ENCODE results near the gene CAMK2B. TPM values are rescaled to one million over a fixed set of nuclear protein-coding genes. Genes with fewer than 3 reads are reported as not detected.

CAMK2B gene
- total RNA-seq, 1 donor from 2014 or later: 0.09 TPM

DNA sequence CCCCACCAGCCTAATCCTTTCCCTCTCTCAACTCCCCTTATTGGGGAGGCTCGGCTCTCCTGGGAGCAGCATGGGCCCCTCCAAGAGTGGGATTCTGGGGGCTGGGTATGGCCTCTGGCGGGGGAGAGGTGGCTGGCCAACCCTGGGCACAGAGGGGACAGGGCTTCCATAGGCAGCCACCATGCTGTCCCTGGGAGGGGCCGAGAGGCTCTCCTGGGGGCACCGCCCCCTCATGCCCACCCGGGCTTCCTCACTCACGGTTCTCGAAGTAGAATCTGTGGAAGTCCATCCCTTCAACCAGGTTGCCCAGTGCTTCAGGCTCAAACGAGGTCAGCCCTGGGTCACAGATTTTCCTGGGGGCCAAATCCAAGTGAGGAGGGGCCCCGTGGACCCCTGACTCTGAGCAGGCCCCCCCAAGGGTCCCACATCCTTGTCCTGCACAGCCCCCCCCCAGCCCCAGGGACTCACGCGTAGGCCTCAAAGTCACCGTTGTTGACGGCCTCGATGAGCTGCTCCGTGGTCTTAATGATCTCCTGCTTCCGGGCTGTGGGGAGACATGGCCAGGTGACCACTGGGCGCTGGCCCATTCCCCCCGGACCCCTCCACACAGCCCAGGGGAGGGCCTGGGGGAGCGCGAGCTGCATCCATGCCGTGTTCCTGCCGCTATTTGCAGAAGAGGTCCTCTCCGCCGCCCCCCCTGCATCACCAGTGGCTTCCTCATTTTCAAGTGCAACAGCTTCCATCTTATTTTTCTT is 104.9 kb downstream of the CAMK2B start:
- Histone ChIP-seq H3K4me2 (no peak overlapping the region), H3K36me3 (no peaks in the 10 kb centered on the region), H3K9me3 (ENCODE audit: low read depth) (no peaks in the 10 kb centered on the region), H4K20me1 (ENCODE audit: low read depth) (no peaks in the 10 kb centered on the region), H3F3A (ENCODE audit: low read depth) (peaks cover 9% of the 10 kb centered on the region), H3K4me1 (peaks cover 49% of the 10 kb centered on the region), H3K27me3 (no peaks in the 10 kb centered on the region), H3K4me3 (no peak overlapping the region), H2AFZ (replicated peaks) (no peak overlapping the region), H3K9ac (no peak overlapping the region), H3K79me2 (ENCODE audit: low read depth) (no peaks in the 10 kb centered on the region), H3K27ac (no peak overlapping the region)
- Mint-ChIP-seq H3K4me3 (no peak overlapping the region), H3K27ac (no peak overlapping the region), H3K9me3 (no peaks in the 10 kb centered on the region), H3K27me3 (ENCODE audit: insufficient read depth, low read depth) (peaks cover 14% of the 10 kb centered on the region), H3K36me3 (no peaks in the 10 kb centered on the region), H3K4me1 (peaks cover 52% of the 10 kb centered on the region)
- TF ChIP-seq, protein P1, sequence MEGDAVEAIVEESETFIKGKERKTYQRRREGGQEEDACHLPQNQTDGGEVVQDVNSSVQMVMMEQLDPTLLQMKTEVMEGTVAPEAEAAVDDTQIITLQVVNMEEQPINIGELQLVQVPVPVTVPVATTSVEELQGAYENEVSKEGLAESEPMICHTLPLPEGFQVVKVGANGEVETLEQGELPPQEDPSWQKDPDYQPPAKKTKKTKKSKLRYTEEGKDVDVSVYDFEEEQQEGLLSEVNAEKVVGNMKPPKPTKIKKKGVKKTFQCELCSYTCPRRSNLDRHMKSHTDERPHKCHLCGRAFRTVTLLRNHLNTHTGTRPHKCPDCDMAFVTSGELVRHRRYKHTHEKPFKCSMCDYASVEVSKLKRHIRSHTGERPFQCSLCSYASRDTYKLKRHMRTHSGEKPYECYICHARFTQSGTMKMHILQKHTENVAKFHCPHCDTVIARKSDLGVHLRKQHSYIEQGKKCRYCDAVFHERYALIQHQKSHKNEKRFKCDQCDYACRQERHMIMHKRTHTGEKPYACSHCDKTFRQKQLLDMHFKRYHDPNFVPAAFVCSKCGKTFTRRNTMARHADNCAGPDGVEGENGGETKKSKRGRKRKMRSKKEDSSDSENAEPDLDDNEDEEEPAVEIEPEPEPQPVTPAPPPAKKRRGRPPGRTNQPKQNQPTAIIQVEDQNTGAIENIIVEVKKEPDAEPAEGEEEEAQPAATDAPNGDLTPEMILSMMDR (IDR thresholded peaks at IDR 0.05): no peak
- TF ChIP-seq EZH2 (IDR thresholded peaks at IDR 0.05) (no peak), EZH2phosphoT487 (IDR thresholded peaks at IDR 0.05) (no peak)
- no peak for DNase-seq (ENCODE audit: low spot score)

GRCh38 chr7:44220046-44220357 is 105.4 kb downstream of the CAMK2B start:
- Mint-ChIP-seq H3K27me3 (ENCODE audit: insufficient read depth, low read depth) (peaks cover 14% of the 10 kb centered on the region), H3K4me3 (no peak overlapping the region), H3K9me3 (no peaks in the 10 kb centered on the region), H3K36me3 (no peaks in the 10 kb centered on the region), H3K4me1 (peaks cover 52% of the 10 kb centered on the region), H3K27ac (no peak overlapping the region)
- Histone ChIP-seq H4K20me1 (ENCODE audit: low read depth) (no peaks in the 10 kb centered on the region), H3F3A (ENCODE audit: low read depth) (peaks cover 9% of the 10 kb centered on the region), H3K9me3 (ENCODE audit: low read depth) (no peaks in the 10 kb centered on the region), H3K4me2 (no peak overlapping the region), H3K27me3 (no peaks in the 10 kb centered on the region), H3K9ac (no peak overlapping the region), H3K4me1 (peaks cover 49% of the 10 kb centered on the region), H3K79me2 (ENCODE audit: low read depth) (no peaks in the 10 kb centered on the region), H3K4me3 (no peak overlapping the region), H3K36me3 (no peaks in the 10 kb centered on the region), H3K27ac (no peak overlapping the region), H2AFZ (replicated peaks) (no peak overlapping the region)
- TF ChIP-seq EZH2 (IDR thresholded peaks at IDR 0.05) (no peak), EZH2phosphoT487 (IDR thresholded peaks at IDR 0.05) (no peak)
- TF ChIP-seq, protein P1 (IDR thresholded peaks at IDR 0.05): no peak
- no peak for DNase-seq (ENCODE audit: low spot score)

GRCh38 chr7:44219371-44220045 is 105.9 kb downstream of the CAMK2B start:
- H4K20me1 ChIP-seq (ENCODE audit: low read depth): no peaks in the 10 kb centered on the region
- no peaks in the 10 kb centered on the region for H3K9me3 ChIP-seq (ENCODE audit: low read depth)
- no peaks in the 10 kb centered on the region for H3K36me3 ChIP-seq
- TF ChIP-seq EZH2phosphoT487 (IDR thresholded peaks at IDR 0.05) (no peak), EZH2 (IDR thresholded peaks at IDR 0.05) (no peak)
- TF ChIP-seq, protein P1 (IDR thresholded peaks at IDR 0.05): no peak
- no peak overlapping the region for H3K27ac Mint-ChIP-seq
- no peak overlapping the region for H3K4me2 ChIP-seq
- peaks cover 12% of the 10 kb centered on the region for H3F3A ChIP-seq (ENCODE audit: low read depth)
- no peak overlapping the region for H2AFZ ChIP-seq (replicated peaks)
- DNase-seq (ENCODE audit: low spot score): no peak
- H3K27me3 Mint-ChIP-seq (ENCODE audit: insufficient read depth, low read depth): peaks cover 14% of the 10 kb centered on the region
- H3K4me3 Mint-ChIP-seq: no peak overlapping the region
- peaks cover 44% of the 10 kb centered on the region for H3K4me1 ChIP-seq
- H3K9ac ChIP-seq: no peak overlapping the region
- H3K27ac ChIP-seq: no peak overlapping the region
- no peaks in the 10 kb centered on the region for H3K79me2 ChIP-seq (ENCODE audit: low read depth)
- peaks cover 54% of the 10 kb centered on the region for H3K4me1 Mint-ChIP-seq
- no peaks in the 10 kb centered on the region for H3K36me3 Mint-ChIP-seq
- no peaks in the 10 kb centered on the region for H3K27me3 ChIP-seq
- no peak overlapping the region for H3K4me3 ChIP-seq
- H3K9me3 Mint-ChIP-seq: no peaks in the 10 kb centered on the region
